K562 (cell line): ENCODE results near the gene NDUFV3. TPM values are rescaled to one million over a fixed set of nuclear protein-coding genes. Genes with fewer than 3 reads are reported as not detected.
"Not testable (repeated sequence)": the region's sequence is repeated elsewhere in the genome, so short reads cannot be mapped to it uniquely, and the experiment has no call there.

Source experiments
- ATAC-seq: fragments of 200-7000 bp; cut with Tn5 transposase; 3 replicates; pipeline ENCODE4 v1.9.1; 2020; ENCODE audit warnings: moderate library complexity
- BruUV-seq: library from RNA; stranded (reverse); fragments of 400-500 nt; replicated peaks from 2 replicates; lab custom pipeline; 2021; lab: Mats Ljungman, UMichigan
- CTCF ChIA-PET: fragments of 300-600 bp; formaldehyde crosslinking; extraction: SDS; loops from one replicate; lab custom pipeline; 2021; ENCODE audit warnings: low intra/inter-chr PET ratio; lab: Yijun Ruan, JAX
- POLR2A ChIA-PET: fragments of 300-600, 350-650 bp; sonication (Branson Sonifier 250); formaldehyde crosslinking; extraction: SDS; loops from one replicate; lab custom pipeline; 2021; ENCODE audit warnings: antibody characterized with exemption, inconsistent platforms; lab: Yijun Ruan, JAX
- DNase-seq, 4 experiments: peaks; one replicate each; pipeline versions ENCODE4 v3.0.0 to v3.0.0-alpha.2; 2011 to 2018; ENCODE audit warnings: low spot score in 3 of 4, mixed read lengths in 3 of 4; ENCODE audit errors: extremely low read depth in 1 of 4
- FAIRE-seq: peaks from 2 replicates; lab custom pipeline; 2011; peaks lifted over from hg19 to GRCh38; lab: Jason Lieb, UNC
- H2AFZ ChIP-seq: 2 replicates; pipeline ENCODE4 v1.6.0; 2011; ENCODE audit warnings: low read depth, low read length, control low read depth, inconsistent platforms
- H3K27ac ChIP-seq: fragments of 200-600 bp; 3 replicates; pipeline ENCODE4 v1.8.0; 2011; ENCODE audit warnings: low read depth, mild to moderate bottlenecking, control low read depth, inconsistent platforms, low read length, moderate library complexity, mixed read lengths; ENCODE audit errors: extremely low read depth
- H3K27me3 ChIP-seq, 2 experiments: fragments of 300-600 bp in 1 of 2; 2 replicates in 1 of 2; 3 replicates in 1 of 2; pipeline versions ENCODE4 v1.6.0 to v1.8.0; 2011; ENCODE audit warnings: inconsistent platforms in 2 of 2, low read length in 2 of 2, mild to moderate bottlenecking in 1 of 2, mixed read lengths in 1 of 2, moderate library complexity in 1 of 2; ENCODE audit not compliant: control insufficient read depth in 2 of 2, insufficient read depth in 2 of 2
- H3K36me3 ChIP-seq: fragments of 300-600 bp; 3 replicates; pipeline ENCODE4 v1.8.0; 2011; ENCODE audit warnings: mild to moderate bottlenecking, low read length, inconsistent platforms; ENCODE audit not compliant: control insufficient read depth, insufficient read depth
- H3K4me1 ChIP-seq, 2 experiments: fragments of 200-600 bp in 1 of 2; replicated peaks in 1 of 2; 2 replicates in 1 of 2; 3 replicates in 1 of 2; pipeline versions ENCODE4 v1.5.1 to v1.8.0; 2011; ENCODE audit warnings: inconsistent platforms in 2 of 2, low read length in 2 of 2, mild to moderate bottlenecking in 1 of 2, mixed read lengths in 1 of 2, moderate library complexity in 1 of 2; ENCODE audit not compliant: control insufficient read depth in 2 of 2, insufficient read depth in 2 of 2
- H3K4me2 ChIP-seq: 2 replicates; pipeline ENCODE4 v1.6.1; 2011; ENCODE audit warnings: low read length, control low read depth, inconsistent platforms, mixed read lengths; ENCODE audit not compliant: insufficient read depth
- H3K4me3 ChIP-seq: fragments of 200-600 bp; sonication (generic), shearing (Covaris generic); 2 replicates; pipeline ENCODE4 v1.5.1; 2016; ENCODE audit warnings: control low read depth, inconsistent platforms
- H3K79me2 ChIP-seq: fragments of 200-600 bp; 3 replicates; pipeline ENCODE4 v1.8.0; 2011; ENCODE audit warnings: low read length, inconsistent platforms; ENCODE audit not compliant: control insufficient read depth, insufficient read depth
- H3K9ac ChIP-seq, 2 experiments: 2 replicates each; pipeline versions ENCODE4 v1.6.0 to v1.6.1; 2011; ENCODE audit warnings: low read depth in 2 of 2, low read length in 2 of 2, control low read depth in 1 of 2, inconsistent platforms in 1 of 2, mild to moderate bottlenecking in 1 of 2, mixed read lengths in 1 of 2; ENCODE audit not compliant: insufficient read depth in 1 of 2
- H3K9me1 ChIP-seq: one replicate; pipeline ENCODE4 v1.6.0; 2011; ENCODE audit warnings: inconsistent platforms, mild to moderate bottlenecking, low read length, moderate library complexity; ENCODE audit not compliant: control insufficient read depth, insufficient read depth
- H3K9me3 ChIP-seq: replicated peaks from 2 replicates; pipeline ENCODE4 v1.5.1; 2011; ENCODE audit warnings: low read depth, low read length, inconsistent platforms; ENCODE audit not compliant: control insufficient read depth, insufficient read depth
- H4K20me1 ChIP-seq: replicated peaks from 2 replicates; pipeline ENCODE4 v1.6.1; 2011; ENCODE audit warnings: low read length, inconsistent platforms, mixed read lengths; ENCODE audit not compliant: control insufficient read depth, insufficient read depth
- DACH1 ChIP-seq: fragments of 450-650 bp; IDR thresholded peaks from 2 replicates; pipeline ENCODE4 v1.6.1; 2018; ENCODE audit not compliant: partially characterized antibody
- HDAC1 ChIP-seq, 2 experiments: fragments of 450-650 bp; IDR thresholded peaks; 2 replicates each; pipeline ENCODE4 v1.6.1; 2016 to 2017; ENCODE audit warnings: inconsistent platforms in 1 of 2, mild to moderate bottlenecking in 1 of 2, moderate library complexity in 1 of 2
- HDAC2 ChIP-seq: fragments of 450-650 bp; IDR thresholded peaks from 2 replicates; pipeline ENCODE4 v1.6.1; 2016; ENCODE audit warnings: mild to moderate bottlenecking
- KDM1A ChIP-seq, 2 experiments: fragments of 450-650 bp; IDR thresholded peaks; 2 replicates each; pipeline ENCODE4 v1.6.1; 2016; ENCODE audit warnings: mild to moderate bottlenecking in 2 of 2
- WGBS: fragments of 100-300 bp; shearing (Covaris generic); methylation state at CpG from one replicate; pipeline ENCODE4 v1.1.6; 2016; ENCODE audit warnings: low coverage, mixed read lengths; ENCODE audit not compliant: insufficient coverage; ENCODE audit errors: missing lambda C conversion rate; 5-methylcytosine and 5-hydroxymethylcytosine counted together
- in situ Hi-C: fragments of 300-500 bp; cut with MboI; formaldehyde crosslinking; loops from 4 replicates; pipeline ENCODE4 v1.15.0; 2018; ENCODE audit warnings: inconsistent platforms, mixed read lengths
- intact Hi-C: fragments of 100-400 bp; cut with micrococcal nuclease; formaldehyde crosslinking; loops from 2 replicates; pipeline ENCODE4 v1.14.2; 2022
- polyA plus RNA-seq, 8 experiments: library from polyadenylated mRNA; depleted of rRNA in 4 of 8; stranded (reverse) in 5 of 8; unstranded in 3 of 8; fragments of >200 nt; fragmentation: Nextera tagmentation in 2 of 8; fragmentation: Illumina TruSeq in 1 of 8; extraction: Ambion mirVana in 2 of 8; extraction: Trizol in 1 of 8; gene quantifications; 2 replicates each; pipeline versions ENCODE4 v1.2.1 to v1.2.3, GENCODE V29; 2011 to 2014; ENCODE audit warnings: inconsistent platforms in 1 of 8, missing spikeins in 1 of 8
- total RNA-seq, 7 experiments: library from RNA; depleted of rRNA in 6 of 7; stranded (reverse); fragments of >200 nt in 6 of 7; fragmentation: Illumina TruSeq in 2 of 7; extraction: Trizol in 2 of 7; gene quantifications; 2 replicates each; pipeline versions ENCODE4 v1.2.1 to v1.2.3, GENCODE V29; 2011 to 2021; ENCODE audit warnings: low replicate concordance in 1 of 7
- TF ChIP-seq, protein P1 (sequence below): sonication (generic); formaldehyde crosslinking; IDR thresholded peaks from 2 replicates; pipeline ENCODE4 v1.8.0; 2022; ENCODE audit warnings: missing genetic modification reagents, mild to moderate bottlenecking, moderate library complexity, borderline replicate concordance
- TF ChIP-seq, protein P2 (sequence below), 2 experiments: fragments of 450-650 bp in 1 of 2; sonication (generic) in 1 of 2; formaldehyde crosslinking in 1 of 2; IDR thresholded peaks in 1 of 2; conservative IDR thresholded peaks in 1 of 2; 2 replicates each; pipeline versions ENCODE4 v1.6.1 to v1.8.1; 2016 to 2023; ENCODE audit warnings: mild to moderate bottlenecking in 2 of 2, moderate library complexity in 2 of 2, inconsistent platforms in 1 of 2, missing genetic modification reagents in 1 of 2
- TF ChIP-seq, protein P3 (sequence below), 2 experiments: fragments of 450-650 bp; conservative IDR thresholded peaks; 2 replicates each; pipeline ENCODE4 v1.6.1; 2017; ENCODE audit warnings: mild to moderate bottlenecking in 2 of 2, moderate library complexity in 2 of 2

Gene NDUFV3
- total and polyA plus RNA-seq, 9 of the 15 experiments (the other 6 are each of a cell fraction or from before 2014, with no cell fraction given), result 19.1 to 87.8 (median 74.3) TPM

GRCh38 chr21:42932378-42933136, 39.4 kb downstream of the NDUFV3 start:
- TF ChIP-seq, protein P1, sequence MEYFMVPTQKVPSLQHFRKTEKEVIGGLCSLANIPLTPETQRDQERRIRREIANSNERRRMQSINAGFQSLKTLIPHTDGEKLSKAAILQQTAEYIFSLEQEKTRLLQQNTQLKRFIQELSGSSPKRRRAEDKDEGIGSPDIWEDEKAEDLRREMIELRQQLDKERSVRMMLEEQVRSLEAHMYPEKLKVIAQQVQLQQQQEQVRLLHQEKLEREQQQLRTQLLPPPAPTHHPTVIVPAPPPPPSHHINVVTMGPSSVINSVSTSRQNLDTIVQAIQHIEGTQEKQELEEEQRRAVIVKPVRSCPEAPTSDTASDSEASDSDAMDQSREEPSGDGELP (CRISPR knock-in tag), result peak; percentile 64; the same call in 1 of the 2 replicates
- peak; percentile 18 to 98; a peak in 2 of 4 replicates for TF ChIP-seq HDAC1 (IDR thresholded peaks at IDR 0.05)
- TF ChIP-seq DACH1, result peak; percentile 65
- TF ChIP-seq KDM1A (IDR thresholded peaks at IDR 0.05), result peak; percentile 100
- TF ChIP-seq, protein P2, sequence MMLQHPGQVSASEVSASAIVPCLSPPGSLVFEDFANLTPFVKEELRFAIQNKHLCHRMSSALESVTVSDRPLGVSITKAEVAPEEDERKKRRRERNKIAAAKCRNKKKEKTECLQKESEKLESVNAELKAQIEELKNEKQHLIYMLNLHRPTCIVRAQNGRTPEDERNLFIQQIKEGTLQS (IDR thresholded peaks at IDR 0.05), result 0 out of 2 replicates have a peak, but pooled peaks have one; percentile 12
- TF ChIP-seq, protein P2 (CRISPR knock-in tag; conservative IDR thresholded peaks at IDR 0.05), result not testable (repeated sequence)
- peak; percentile 95 for TF ChIP-seq HDAC2
- TF ChIP-seq, protein P3, sequence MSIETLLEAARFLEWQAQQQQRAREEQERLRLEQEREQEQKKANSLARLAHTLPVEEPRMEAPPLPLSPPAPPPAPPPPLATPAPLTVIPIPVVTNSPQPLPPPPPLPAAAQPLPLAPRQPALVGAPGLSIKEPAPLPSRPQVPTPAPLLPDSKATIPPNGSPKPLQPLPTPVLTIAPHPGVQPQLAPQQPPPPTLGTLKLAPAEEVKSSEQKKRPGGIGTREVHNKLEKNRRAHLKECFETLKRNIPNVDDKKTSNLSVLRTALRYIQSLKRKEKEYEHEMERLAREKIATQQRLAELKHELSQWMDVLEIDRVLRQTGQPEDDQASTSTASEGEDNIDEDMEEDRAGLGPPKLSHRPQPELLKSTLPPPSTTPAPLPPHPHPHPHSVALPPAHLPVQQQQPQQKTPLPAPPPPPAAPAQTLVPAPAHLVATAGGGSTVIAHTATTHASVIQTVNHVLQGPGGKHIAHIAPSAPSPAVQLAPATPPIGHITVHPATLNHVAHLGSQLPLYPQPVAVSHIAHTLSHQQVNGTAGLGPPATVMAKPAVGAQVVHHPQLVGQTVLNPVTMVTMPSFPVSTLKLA (conservative IDR thresholded peaks at IDR 0.05), result peak in 1 of 2 experiments; percentile 68; a peak in 2 of 4 replicates
- H3K27me3 ChIP-seq, POLR2A ChIA-PET, H2AFZ ChIP-seq, BruUV-seq, intact Hi-C loops, H3K4me3 ChIP-seq, H4K20me1 ChIP-seq, H3K79me2 ChIP-seq, H3K4me2 ChIP-seq, H3K27ac ChIP-seq, FAIRE-seq, H3K9me3 ChIP-seq, H3K36me3 ChIP-seq, CTCF ChIA-PET, ATAC-seq, H3K9me1 ChIP-seq, DNase-seq, in situ Hi-C loops: not testable (repeated sequence)
- Histone ChIP-seq H3K4me1 (peaks cover 22 to 29% of the 10 kb centered on the region in 2 experiments; a peak in 4 of 5 replicates), H3K9ac (peak overlapping the region in 1 of 2 experiments; percentile 46; a peak in 1 of 4 replicates)
- WGBS, result 66% methylated on average over 16 of the region's 16 CpGs
